ENCODE data around the gene BASP1. TPM values are rescaled to one million over a fixed set of nuclear protein-coding genes. Genes with fewer than 3 reads are reported as not detected.

BASP1 gene
- polyA plus RNA-seq, 1 donor from 2014 or later, result 974 TPM

- TF ChIP-seq, protein P1, sequence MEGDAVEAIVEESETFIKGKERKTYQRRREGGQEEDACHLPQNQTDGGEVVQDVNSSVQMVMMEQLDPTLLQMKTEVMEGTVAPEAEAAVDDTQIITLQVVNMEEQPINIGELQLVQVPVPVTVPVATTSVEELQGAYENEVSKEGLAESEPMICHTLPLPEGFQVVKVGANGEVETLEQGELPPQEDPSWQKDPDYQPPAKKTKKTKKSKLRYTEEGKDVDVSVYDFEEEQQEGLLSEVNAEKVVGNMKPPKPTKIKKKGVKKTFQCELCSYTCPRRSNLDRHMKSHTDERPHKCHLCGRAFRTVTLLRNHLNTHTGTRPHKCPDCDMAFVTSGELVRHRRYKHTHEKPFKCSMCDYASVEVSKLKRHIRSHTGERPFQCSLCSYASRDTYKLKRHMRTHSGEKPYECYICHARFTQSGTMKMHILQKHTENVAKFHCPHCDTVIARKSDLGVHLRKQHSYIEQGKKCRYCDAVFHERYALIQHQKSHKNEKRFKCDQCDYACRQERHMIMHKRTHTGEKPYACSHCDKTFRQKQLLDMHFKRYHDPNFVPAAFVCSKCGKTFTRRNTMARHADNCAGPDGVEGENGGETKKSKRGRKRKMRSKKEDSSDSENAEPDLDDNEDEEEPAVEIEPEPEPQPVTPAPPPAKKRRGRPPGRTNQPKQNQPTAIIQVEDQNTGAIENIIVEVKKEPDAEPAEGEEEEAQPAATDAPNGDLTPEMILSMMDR (IDR thresholded peaks at IDR 0.05; ENCODE audit: poor library complexity, severe bottlenecking), result no peak
- TF ChIP-seq RAD21 (conservative IDR thresholded peaks at IDR 0.05), result no peak
- TF ChIP-seq, protein P2, sequence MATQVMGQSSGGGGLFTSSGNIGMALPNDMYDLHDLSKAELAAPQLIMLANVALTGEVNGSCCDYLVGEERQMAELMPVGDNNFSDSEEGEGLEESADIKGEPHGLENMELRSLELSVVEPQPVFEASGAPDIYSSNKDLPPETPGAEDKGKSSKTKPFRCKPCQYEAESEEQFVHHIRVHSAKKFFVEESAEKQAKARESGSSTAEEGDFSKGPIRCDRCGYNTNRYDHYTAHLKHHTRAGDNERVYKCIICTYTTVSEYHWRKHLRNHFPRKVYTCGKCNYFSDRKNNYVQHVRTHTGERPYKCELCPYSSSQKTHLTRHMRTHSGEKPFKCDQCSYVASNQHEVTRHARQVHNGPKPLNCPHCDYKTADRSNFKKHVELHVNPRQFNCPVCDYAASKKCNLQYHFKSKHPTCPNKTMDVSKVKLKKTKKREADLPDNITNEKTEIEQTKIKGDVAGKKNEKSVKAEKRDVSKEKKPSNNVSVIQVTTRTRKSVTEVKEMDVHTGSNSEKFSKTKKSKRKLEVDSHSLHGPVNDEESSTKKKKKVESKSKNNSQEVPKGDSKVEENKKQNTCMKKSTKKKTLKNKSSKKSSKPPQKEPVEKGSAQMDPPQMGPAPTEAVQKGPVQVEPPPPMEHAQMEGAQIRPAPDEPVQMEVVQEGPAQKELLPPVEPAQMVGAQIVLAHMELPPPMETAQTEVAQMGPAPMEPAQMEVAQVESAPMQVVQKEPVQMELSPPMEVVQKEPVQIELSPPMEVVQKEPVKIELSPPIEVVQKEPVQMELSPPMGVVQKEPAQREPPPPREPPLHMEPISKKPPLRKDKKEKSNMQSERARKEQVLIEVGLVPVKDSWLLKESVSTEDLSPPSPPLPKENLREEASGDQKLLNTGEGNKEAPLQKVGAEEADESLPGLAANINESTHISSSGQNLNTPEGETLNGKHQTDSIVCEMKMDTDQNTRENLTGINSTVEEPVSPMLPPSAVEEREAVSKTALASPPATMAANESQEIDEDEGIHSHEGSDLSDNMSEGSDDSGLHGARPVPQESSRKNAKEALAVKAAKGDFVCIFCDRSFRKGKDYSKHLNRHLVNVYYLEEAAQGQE (IDR thresholded peaks at IDR 0.05; ENCODE audit: borderline replicate concordance), result no peak
- no peak for TF ChIP-seq MXI1 (conservative IDR thresholded peaks at IDR 0.05; ENCODE audit: poor library complexity, severe bottlenecking)
- TF ChIP-seq SMC3 (conservative IDR thresholded peaks at IDR 0.05; ENCODE audit: poor library complexity), result no peak
- TF ChIP-seq POLR2AphosphoS5 (IDR thresholded peaks at IDR 0.05), result no peak
- TF ChIP-seq EZH2 (IDR thresholded peaks at IDR 0.05; ENCODE audit: borderline replicate concordance, insufficient read depth, low read length, poor library complexity, severe bottlenecking), result no peak
- no peak for TF ChIP-seq EP300 (conservative IDR thresholded peaks at IDR 0.05; ENCODE audit: poor library complexity, severe bottlenecking)
- TF ChIP-seq TAF1 (IDR thresholded peaks at IDR 0.05; ENCODE audit: low read depth), result no peak
- peak overlapping the region; percentile 100 for H3K9ac ChIP-seq (ENCODE audit: low read length)
Observed at GRCh38 chr5:17215361-17215760, 2.1 kb upstream of the BASP1 start.

GRCh38 chr5:17216176-17216973 is 1.1 kb upstream of the BASP1 start:
- peak overlapping the region; percentile 100 for H3K27ac ChIP-seq (ENCODE audit: low read length)
- H3F3A ChIP-seq (ENCODE audit: insufficient read depth, low read length, poor library complexity, severe bottlenecking), result peaks cover 9% of the 10 kb centered on the region
- no peaks in the 10 kb centered on the region for H3K27me3 ChIP-seq (ENCODE audit: insufficient read depth, low read depth, low read length)
- H3K79me2 ChIP-seq (replicated peaks; ENCODE audit: insufficient read depth, low read length), result peaks cover 79% of the 10 kb centered on the region
- peak overlapping the region; percentile 85 for H3K4me3 ChIP-seq (ENCODE audit: low read length)
- H3K9me3 ChIP-seq (ENCODE audit: low read length), result no peaks in the 10 kb centered on the region
- peak overlapping the region; percentile 100 for H3K9ac ChIP-seq (ENCODE audit: low read length)
- H3K9me2 ChIP-seq (ENCODE audit: insufficient read depth, low read length), result no peaks in the 10 kb centered on the region
- peak overlapping the region; percentile 69 for H2AFZ ChIP-seq (ENCODE audit: low read depth, low read length)
- H3K4me2 ChIP-seq (ENCODE audit: low read length), result peak overlapping the region; percentile 71
- TF ChIP-seq RAD21 (conservative IDR thresholded peaks at IDR 0.05) (peak; percentile 98), TAF1 (IDR thresholded peaks at IDR 0.05; ENCODE audit: low read depth) (peak; percentile 38), POLR2AphosphoS5 (IDR thresholded peaks at IDR 0.05) (peak; percentile 8), EZH2 (IDR thresholded peaks at IDR 0.05; ENCODE audit: borderline replicate concordance, insufficient read depth, low read length, poor library complexity, severe bottlenecking) (no peak), MXI1 (conservative IDR thresholded peaks at IDR 0.05; ENCODE audit: poor library complexity, severe bottlenecking) (peak; percentile 82), EP300 (conservative IDR thresholded peaks at IDR 0.05; ENCODE audit: poor library complexity, severe bottlenecking) (peak; percentile 33), SMC3 (conservative IDR thresholded peaks at IDR 0.05; ENCODE audit: poor library complexity) (peak; percentile 99)
- TF ChIP-seq, protein P1 (IDR thresholded peaks at IDR 0.05; ENCODE audit: poor library complexity, severe bottlenecking), result peak; percentile 96
- TF ChIP-seq, protein P2 (IDR thresholded peaks at IDR 0.05; ENCODE audit: borderline replicate concordance), result peak; percentile 43
- no peaks in the 10 kb centered on the region for H3K36me3 ChIP-seq (ENCODE audit: insufficient read depth, low read length)
- H4K20me1 ChIP-seq (ENCODE audit: insufficient read depth), result peaks cover 5% of the 10 kb centered on the region

More at GRCh38 chr5:17215361-17215760, 2.1 kb upstream of the BASP1 start:
- peak overlapping the region; percentile 100 for H3K27ac ChIP-seq (ENCODE audit: low read length)
- peak overlapping the region; percentile 71 for H3K4me2 ChIP-seq (ENCODE audit: low read length)
- no peaks in the 10 kb centered on the region for H4K20me1 ChIP-seq (ENCODE audit: insufficient read depth)
- no peaks in the 10 kb centered on the region for H3K9me2 ChIP-seq (ENCODE audit: insufficient read depth, low read length)
- H3K36me3 ChIP-seq (ENCODE audit: insufficient read depth, low read length), result no peaks in the 10 kb centered on the region
- H3F3A ChIP-seq (ENCODE audit: insufficient read depth, low read length, poor library complexity, severe bottlenecking), result no peaks in the 10 kb centered on the region
- no peaks in the 10 kb centered on the region for H3K9me3 ChIP-seq (ENCODE audit: low read length)
- H3K4me3 ChIP-seq (ENCODE audit: low read length), result peak overlapping the region; percentile 85
- H3K79me2 ChIP-seq (replicated peaks; ENCODE audit: insufficient read depth, low read length), result peaks cover 72% of the 10 kb centered on the region
- no peaks in the 10 kb centered on the region for H3K27me3 ChIP-seq (ENCODE audit: insufficient read depth, low read depth, low read length)
- H2AFZ ChIP-seq (ENCODE audit: low read depth, low read length), result no peak overlapping the region

Measured in neural cell (in vitro differentiated cells).